Heart right ventricle (tissue), 16 donors: ENCODE data around the gene PGK1. TPM values are rescaled to one million over a fixed set of nuclear protein-coding genes. Genes with fewer than 3 reads are reported as not detected.
"Not testable (repeated sequence)": the region's sequence is repeated elsewhere in the genome, so short reads cannot be mapped to it uniquely, and the experiment has no call there.

Experiments
- ATAC-seq, 8 donors: fragments of 200-7000 bp; cut with Tn5 transposase; one replicate each; pipeline ENCODE4 v1.9.1; 2020; ENCODE audit warnings: mild to moderate bottlenecking in 8 of 8, moderate library complexity in 8 of 8, moderate number of reproducible peaks in 1 of 8
- DNase-seq, 2 donors: peaks; one replicate each; pipeline ENCODE4 v3.0.0-alpha.2; 2020
- H3K27ac ChIP-seq, 10 donors: fragments of 200-600 bp; sonication (generic) in 2 of 10; one replicate each; pipeline versions ENCODE4 v1.5.0 to v1.8.0; 2020 to 2022; ENCODE audit warnings: mild to moderate bottlenecking in 3 of 10
- H3K27me3 ChIP-seq, 7 donors: fragments of 200-600 bp; one replicate each; pipeline ENCODE4 v1.8.0; 2021 to 2022; ENCODE audit warnings: mild to moderate bottlenecking in 2 of 7
- H3K36me3 ChIP-seq, 9 donors: fragments of 200-600 bp; sonication (generic) in 1 of 9; one replicate each; pipeline versions ENCODE4 v1.5.0 to v1.8.0; 2020 to 2022; ENCODE audit warnings: mild to moderate bottlenecking in 2 of 9
- H3K4me1 ChIP-seq, 9 donors: fragments of 200-600 bp; sonication (generic) in 1 of 9; one replicate each; pipeline versions ENCODE4 v1.5.0 to v1.8.0; 2020 to 2022; ENCODE audit warnings: mild to moderate bottlenecking in 4 of 9
- H3K4me3 ChIP-seq, 10 donors: fragments of 200-600 bp; sonication (generic) in 2 of 10; one replicate each; pipeline versions ENCODE4 v1.5.0 to v1.8.0; 2020 to 2022; ENCODE audit warnings: mild to moderate bottlenecking in 7 of 10, moderate library complexity in 2 of 10
- H3K9me3 ChIP-seq, 11 donors: fragments of 200-600 bp in 10 of 11; sonication (generic) in 2 of 11; one replicate each; pipeline versions ENCODE4 v1.5.0 to v1.8.0; 2013 to 2022; ENCODE audit warnings: mild to moderate bottlenecking in 2 of 11, control low read depth in 1 of 11, moderate library complexity in 1 of 11
- CTCF ChIP-seq, 9 donors: fragments of 200-600 bp; sonication (generic) in 2 of 9; IDR thresholded peaks; one replicate each; pipeline versions ENCODE4 v1.5.0 to v1.8.0; 2021 to 2022; ENCODE audit warnings: antibody characterized with exemption in 9 of 9, mild to moderate bottlenecking in 5 of 9, moderate library complexity in 1 of 9
- WGBS, 2 donors: extraction: QIAGEN DNeasy Blood & Tissue Kit; methylation state at CpG; one replicate each; pipeline ENCODE4 v1.1.7; 2013; ENCODE audit warnings: inconsistent platforms in 1 of 2; 5-methylcytosine and 5-hydroxymethylcytosine counted together
- intact Hi-C, 10 donors: fragments of 100-400 bp; cut with DNase I; formaldehyde crosslinking; loops; one replicate each; pipeline versions ENCODE4 v1.11.1 to v1.14.2; 2022
- long read RNA-seq, 3 donors: library from polyadenylated mRNA; unstranded; transcript quantifications; one replicate each; pipeline ENCODE4 v2.0.0, GENCODE V29; 2020 to 2021
- polyA plus RNA-seq, 2 donors: library from polyadenylated mRNA; stranded (reverse); fragments of 200-250 nt; gene quantifications; one replicate each; pipeline ENCODE4 v1.2.3, GENCODE V29; 2013
- total RNA-seq, 10 donors: library from RNA; stranded (reverse); fragmentation: NEBNext Ultra II Directional in 3 of 10; extraction: Animal tissue kit (Norgen Biotek cat#: 25700) in 3 of 10; gene quantifications; one replicate each; pipeline versions ENCODE4 v1.2.1 to v1.2.4, GENCODE V29; 2021 to 2023
- donor health status: Arrhythmogenic right ventricular cardiomyopathy.
- donor health status: ischemic (EF 13 %, LVEDD 7.1; RV severe dilation, severe dysfunction).
- donor health status: healthy with polysubstance abuse.
- donor health status: DM: no; HTN: yes; CAD: no.
- donor health status: DM: no; HTN: no; CAD: no.
- donor health status: ischemic (EF 25% LVEDD 6.9; RV normal size, moderate dysfunction).
- donor health status: ischemic (EF 25% LVEDD 5.7; RV mildly dilated, moderate dysfunction).
- donor health status: healthy.
- donor health status: DM: yes; HTN: yes; CAD: no.
- donor health status: Ischemic cardiomyopathy.
- donor health status: ischemic (EF 35%, LVEDD 5.7; RV mildly dilated, moderate dysfunction).
- donor health status: nonischemic (EF 11% LVEDD 7.7; RV severe dilation, severe dysfunction).
- donor health status: DM: yes; HTN: yes; CAD: no.
- donor health status: PGD.
- donor health status: ischemic (EF 29% LVEDD 5.4; RV normal size, mild dysfunction).
- donor health status: nonischemic (EF 23%, LVEDD 6.1; RV moderate dilation, normal function).

Gene PGK1
- total RNA-seq: 100 to 1,000 TPM; 414 to 824 (median 460) TPM
- 100 to 1,000 TPM in 1 of 2 donors, 10 to 100 TPM in 1; 46.6 to 253 TPM for polyA plus RNA-seq
- long read RNA-seq, donor 1, full-length matches to known transcripts: 894 of 974 reads
- long read RNA-seq, donor 1, partial matches to known transcripts: 68 of 974 reads
- long read RNA-seq, donor 1, other reads (novel, unspliced or antisense): 12 of 974 reads
- long read RNA-seq, donor 2, full-length matches to known transcripts: 968 of 1,065 reads
- long read RNA-seq, donor 2, partial matches to known transcripts: 80 of 1,065 reads
- long read RNA-seq, donor 2, other reads (novel, unspliced or antisense): 17 of 1,065 reads
- long read RNA-seq, donor 3, full-length matches to known transcripts: 2,050 of 2,222 reads
- long read RNA-seq, donor 3, partial matches to known transcripts: 138 of 2,222 reads
- long read RNA-seq, donor 3, other reads (novel, unspliced or antisense): 34 of 2,222 reads

GRCh38 chrX:78103623-78104446 is at the start of gene PGK1:
PGK1 (plus strand) TSS chrX:78104248; CDS start chrX:78104341, 93 bp downstream.
- 0 to 1% methylated on average over 62 to 72 of the region's 72 CpGs for WGBS, 2 donors
- intact Hi-C loops: loop anchor here in 5 of 10 donors (5.0 to 10.0 kb wide), 4 partner anchors 189 to 209 kb away; partner anchors contain the start of genes ATP7A (in 2 of the 5), COX7B (in 1 of the 5) and MAGT1 (in 1 of the 5)
- peaks cover 0 to 9% (median 0%) of the 10 kb centered on the region in 7 donors for H3K27me3 ChIP-seq

GRCh38 chrX:78063687-78064086 is 40.4 kb upstream of the PGK1 start:
- ATAC-seq: no peak
- Histone ChIP-seq H3K4me3 (no peak overlapping the region), H3K4me1 (no peaks in the 10 kb centered on the region), H3K36me3 (no peaks in the 10 kb centered on the region), H3K27me3 (no peaks in the 10 kb centered on the region), H3K27ac (no peak overlapping the region), H3K9me3 (peaks cover 0 to 5% (median 0%) of the 10 kb centered on the region in 11 donors)
- intact Hi-C loops: no loop called here
- no peak for TF ChIP-seq CTCF (IDR thresholded peaks at IDR 0.05)
- DNase-seq: no peak

More at GRCh38 chrX:78103623-78104446, at the start of gene PGK1:
- H3K36me3 ChIP-seq: peaks cover 0 to 11% (median 0%) of the 10 kb centered on the region in 9 donors
- H3K9me3 ChIP-seq: peaks cover 0 to 9% (median 0%) of the 10 kb centered on the region in 11 donors
- peak within 1 kb of the TSS; percentile 75 to 97 (median 96) for H3K27ac ChIP-seq
- ATAC-seq (peak; percentile 97 to 99 (median 98)), DNase-seq (peak; percentile 95 to 96)
- peaks cover 0 to 38% (median 29%) of the 10 kb centered on the region in 9 donors for H3K4me1 ChIP-seq
- H3K4me3 ChIP-seq: peak within 1 kb of the TSS; percentile 51 to 91 (median 82)
- TF ChIP-seq CTCF (IDR thresholded peaks at IDR 0.05): no peak

- intact Hi-C loops: no loop called here
- ATAC-seq (no peak), DNase-seq (no peak)
- Histone ChIP-seq H3K4me1 (no peaks in the 10 kb centered on the region), H3K9me3 (peaks cover 0 to 9% (median 0%) of the 10 kb centered on the region in 11 donors), H3K36me3 (no peaks in the 10 kb centered on the region), H3K27me3 (no peaks in the 10 kb centered on the region), H3K27ac (no peak overlapping the region), H3K4me3 (no peak overlapping the region)
- TF ChIP-seq CTCF (IDR thresholded peaks at IDR 0.05): no peak
- 86 to 100% methylated on average over 3 to 4 of the region's 4 CpGs for WGBS, 2 donors
Observed at GRCh38 chrX:78064152-78064551, 39.9 kb upstream of the PGK1 start.

GRCh38 chrX:78064698-78065601 is 39.1 kb upstream of the PGK1 start:
- H3K36me3 ChIP-seq, H3K27me3 ChIP-seq, intact Hi-C loops, DNase-seq, H3K4me3 ChIP-seq, H3K27ac ChIP-seq, H3K4me1 ChIP-seq: not testable (repeated sequence)
- H3K9me3 ChIP-seq: peaks cover 0 to 12% (median 0%) of the 10 kb centered on the region in 11 donors
- WGBS, 2 donors: 71 to 74% methylated on average over 6 of the region's 6 CpGs
- peak in 1 of 8 donors; percentile 63 for ATAC-seq
